ENCODE measurements around the gene NPAS2. TPM values are rescaled to one million over a fixed set of nuclear protein-coding genes. Genes with fewer than 3 reads are reported as not detected.

Gene NPAS2
- polyA plus RNA-seq, 1 donor (not counting 4 experiments of a cell fraction or from before 2014, with no cell fraction given): 17.7 TPM

DNA sequence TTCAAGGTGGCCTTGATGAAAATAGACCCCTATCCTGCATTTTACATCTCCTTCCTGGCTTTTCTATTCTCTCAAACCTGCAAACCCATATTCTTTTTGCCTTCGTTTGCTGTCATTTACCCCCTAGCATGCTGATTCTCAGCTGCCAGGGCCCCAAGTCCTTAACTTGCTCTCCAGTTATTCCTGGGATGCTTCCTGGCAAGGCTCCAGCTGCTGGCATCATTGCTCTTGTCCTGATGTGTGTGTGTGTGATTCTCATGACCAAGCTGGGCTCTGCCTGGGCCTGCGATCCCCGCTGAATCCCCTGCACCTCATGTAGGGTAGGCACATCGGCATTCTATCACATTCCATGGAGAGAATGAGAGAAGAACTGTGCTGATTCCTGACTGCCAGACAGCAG, 11.9 kb downstream of the NPAS2 start:
- no peak for DNase-seq (ENCODE audit: low read depth, low spot score)
- Histone ChIP-seq H4K20me1 (ENCODE audit: control insufficient read depth, extremely low read depth, insufficient read depth, low read length) (peaks cover 16% of the 10 kb centered on the region), H3K9ac (ENCODE audit: control insufficient read depth, extremely low read depth, insufficient read depth, low read length) (no peak overlapping the region), H3K27ac (ENCODE audit: control insufficient read depth, insufficient read depth, low read length) (no peak overlapping the region), H3K9me3 (ENCODE audit: control insufficient read depth, low read depth, low read length) (no peaks in the 10 kb centered on the region), H2AFZ (ENCODE audit: control insufficient read depth, low read length) (no peak overlapping the region), H3K27me3 (ENCODE audit: control insufficient read depth, extremely low read depth, insufficient read depth, low read length) (no peaks in the 10 kb centered on the region), H3K4me2 (ENCODE audit: control insufficient read depth, extremely low read depth, insufficient read depth, low read depth, low read length) (no peak overlapping the region), H3K9me1 (ENCODE audit: control insufficient read depth, extremely low read depth, insufficient read depth, low read length) (no peaks in the 10 kb centered on the region), H3K4me3 (ENCODE audit: control insufficient read depth in 2 of 3, extremely low read depth in 1 of 3, insufficient read depth in 2 of 3, low read depth in 1 of 3, low read length in 3 of 3) (no peak overlapping the region), H3K36me3 (ENCODE audit: control insufficient read depth in 2 of 2, extremely low read depth in 1 of 2, insufficient read depth in 2 of 2, low read length in 2 of 2) (peaks cover 0 to 5% of the 10 kb centered on the region in 2 experiments), H3K79me2 (ENCODE audit: control insufficient read depth, insufficient read depth, low read length) (peaks cover 65% of the 10 kb centered on the region), H3K4me1 (ENCODE audit: control insufficient read depth, extremely low read depth, insufficient read depth, low read length) (peaks cover 7% of the 10 kb centered on the region)
- TF ChIP-seq EZH2 (IDR thresholded peaks at IDR 0.05; ENCODE audit: low read length): no peak
- TF ChIP-seq, protein P1, sequence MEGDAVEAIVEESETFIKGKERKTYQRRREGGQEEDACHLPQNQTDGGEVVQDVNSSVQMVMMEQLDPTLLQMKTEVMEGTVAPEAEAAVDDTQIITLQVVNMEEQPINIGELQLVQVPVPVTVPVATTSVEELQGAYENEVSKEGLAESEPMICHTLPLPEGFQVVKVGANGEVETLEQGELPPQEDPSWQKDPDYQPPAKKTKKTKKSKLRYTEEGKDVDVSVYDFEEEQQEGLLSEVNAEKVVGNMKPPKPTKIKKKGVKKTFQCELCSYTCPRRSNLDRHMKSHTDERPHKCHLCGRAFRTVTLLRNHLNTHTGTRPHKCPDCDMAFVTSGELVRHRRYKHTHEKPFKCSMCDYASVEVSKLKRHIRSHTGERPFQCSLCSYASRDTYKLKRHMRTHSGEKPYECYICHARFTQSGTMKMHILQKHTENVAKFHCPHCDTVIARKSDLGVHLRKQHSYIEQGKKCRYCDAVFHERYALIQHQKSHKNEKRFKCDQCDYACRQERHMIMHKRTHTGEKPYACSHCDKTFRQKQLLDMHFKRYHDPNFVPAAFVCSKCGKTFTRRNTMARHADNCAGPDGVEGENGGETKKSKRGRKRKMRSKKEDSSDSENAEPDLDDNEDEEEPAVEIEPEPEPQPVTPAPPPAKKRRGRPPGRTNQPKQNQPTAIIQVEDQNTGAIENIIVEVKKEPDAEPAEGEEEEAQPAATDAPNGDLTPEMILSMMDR (optimal IDR thresholded peaks at IDR 0.05 in 1 of 3, IDR thresholded peaks at IDR 0.05 in 1 of 3, conservative IDR thresholded peaks at IDR 0.05 in 1 of 3; ENCODE audit: extremely low read depth in 1 of 3, insufficient read depth in 2 of 3, low read length in 3 of 3): no peak
- no peak for FAIRE-seq
- dilution Hi-C loops (cut with MboI; ENCODE audit: extremely low pct_ligation_motif_present, low sequenced_read_pairs): no loop called here

DNA sequence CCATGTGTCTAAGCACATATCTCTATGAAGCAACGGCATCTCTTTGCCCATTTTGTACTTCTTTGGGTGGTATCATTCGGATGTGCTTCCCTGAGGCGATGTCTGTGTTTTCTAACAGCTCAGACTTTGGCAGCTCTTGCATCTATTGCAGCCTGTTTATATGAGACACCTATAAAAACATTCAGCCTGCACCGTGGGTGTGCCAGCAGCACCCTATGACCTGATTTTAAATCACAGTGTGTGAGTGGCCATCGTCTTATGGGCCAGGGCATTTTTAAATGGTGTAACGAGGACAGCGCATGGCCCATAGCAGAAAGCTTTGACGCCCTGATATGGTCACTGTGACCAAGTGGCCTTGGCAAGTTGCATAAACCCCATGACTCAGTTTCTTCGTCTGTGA, 12.9 kb downstream of the NPAS2 start:
- peaks cover 0 to 5% of the 10 kb centered on the region in 2 experiments for H3K36me3 ChIP-seq (ENCODE audit: control insufficient read depth in 2 of 2, extremely low read depth in 1 of 2, insufficient read depth in 2 of 2, low read length in 2 of 2)
- peaks cover 60% of the 10 kb centered on the region for H3K79me2 ChIP-seq (ENCODE audit: control insufficient read depth, insufficient read depth, low read length)
- dilution Hi-C loops (cut with MboI; ENCODE audit: extremely low pct_ligation_motif_present, low sequenced_read_pairs): no loop called here
- TF ChIP-seq, protein P1 (optimal IDR thresholded peaks at IDR 0.05 in 1 of 3, IDR thresholded peaks at IDR 0.05 in 1 of 3, conservative IDR thresholded peaks at IDR 0.05 in 1 of 3; ENCODE audit: extremely low read depth in 1 of 3, insufficient read depth in 2 of 3, low read length in 3 of 3): no peak
- TF ChIP-seq EZH2 (IDR thresholded peaks at IDR 0.05; ENCODE audit: low read length): no peak
- H3K27me3 ChIP-seq (ENCODE audit: control insufficient read depth, extremely low read depth, insufficient read depth, low read length): no peaks in the 10 kb centered on the region
- peaks cover 16% of the 10 kb centered on the region for H4K20me1 ChIP-seq (ENCODE audit: control insufficient read depth, extremely low read depth, insufficient read depth, low read length)
- H3K9me1 ChIP-seq (ENCODE audit: control insufficient read depth, extremely low read depth, insufficient read depth, low read length): no peaks in the 10 kb centered on the region
- H3K9me3 ChIP-seq (ENCODE audit: control insufficient read depth, low read depth, low read length): no peaks in the 10 kb centered on the region
- H3K4me3 ChIP-seq (ENCODE audit: control insufficient read depth in 2 of 3, extremely low read depth in 1 of 3, insufficient read depth in 2 of 3, low read depth in 1 of 3, low read length in 3 of 3): no peak overlapping the region
- DNase-seq (ENCODE audit: low read depth, low spot score) (no peak), FAIRE-seq (no peak)
- no peak overlapping the region for H2AFZ ChIP-seq (ENCODE audit: control insufficient read depth, low read length)
- H3K4me1 ChIP-seq (ENCODE audit: control insufficient read depth, extremely low read depth, insufficient read depth, low read length): peaks cover 7% of the 10 kb centered on the region
- no peak overlapping the region for H3K27ac ChIP-seq (ENCODE audit: control insufficient read depth, insufficient read depth, low read length)
- no peak overlapping the region for H3K9ac ChIP-seq (ENCODE audit: control insufficient read depth, extremely low read depth, insufficient read depth, low read length)
- H3K4me2 ChIP-seq (ENCODE audit: control insufficient read depth, extremely low read depth, insufficient read depth, low read depth, low read length): no peak overlapping the region

Measured in keratinocyte (primary cell).